Lung microvascular endothelial cell (primary cell): ENCODE results near the gene TEKTIP1. TPM values are rescaled to one million over a fixed set of nuclear protein-coding genes. Genes with fewer than 3 reads are reported as not detected.
"Not testable (repeated sequence)": the region's sequence is repeated elsewhere in the genome, so short reads cannot be mapped to it uniquely, and the experiment has no call there.

ENCODE experiments used
- DNase-seq, 2 donors: peaks; one replicate each; pipeline versions ENCODE4 v3.0.0 to v3.0.0-alpha.2; 2010; ENCODE audit warnings: low read depth in 2 of 2
- total RNA-seq: library from RNA; depleted of rRNA; stranded (reverse); fragments of >200 nt; gene quantifications from 2 replicates; pipeline ENCODE4 v1.2.1, GENCODE V29; 2014

The TEKTIP1 gene
- total RNA-seq, 1 donor from 2014 or later, result not detected

GRCh38 chr19:3523361-3524077 is 15.5 kb upstream of the TEKTIP1 start:
- no peak for DNase-seq

GRCh38 chr19:3524078-3524842 is 14.7 kb upstream of the TEKTIP1 start:
- no peak for DNase-seq

DNA sequence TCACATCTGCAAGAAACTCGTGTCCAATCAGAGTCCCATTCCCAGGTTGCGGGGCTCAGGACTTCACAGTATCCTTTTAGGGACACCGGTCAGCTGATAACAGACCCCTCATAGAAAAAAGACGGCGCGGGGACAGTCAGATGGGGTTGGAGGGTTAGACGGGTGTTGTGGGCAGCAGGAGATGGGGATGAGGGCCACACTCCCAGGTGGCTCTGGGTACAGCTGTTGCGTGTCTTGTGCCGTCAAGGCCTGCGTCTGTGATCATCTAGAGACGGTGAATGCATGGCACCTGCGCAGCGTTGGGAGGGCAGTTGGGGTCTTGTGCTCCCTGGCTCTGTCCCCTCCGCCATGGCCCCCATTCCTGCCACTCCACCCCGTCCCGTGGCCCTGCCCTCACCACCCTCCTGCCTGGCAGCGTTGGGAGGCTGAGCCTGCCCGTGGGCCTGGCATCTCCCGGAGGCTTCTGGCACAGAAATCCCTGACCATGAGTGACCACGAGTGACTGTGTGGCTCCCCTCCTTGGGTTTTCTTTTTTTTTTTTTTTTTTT is 14.0 kb upstream of the TEKTIP1 start:
- no peak for DNase-seq

DNA sequence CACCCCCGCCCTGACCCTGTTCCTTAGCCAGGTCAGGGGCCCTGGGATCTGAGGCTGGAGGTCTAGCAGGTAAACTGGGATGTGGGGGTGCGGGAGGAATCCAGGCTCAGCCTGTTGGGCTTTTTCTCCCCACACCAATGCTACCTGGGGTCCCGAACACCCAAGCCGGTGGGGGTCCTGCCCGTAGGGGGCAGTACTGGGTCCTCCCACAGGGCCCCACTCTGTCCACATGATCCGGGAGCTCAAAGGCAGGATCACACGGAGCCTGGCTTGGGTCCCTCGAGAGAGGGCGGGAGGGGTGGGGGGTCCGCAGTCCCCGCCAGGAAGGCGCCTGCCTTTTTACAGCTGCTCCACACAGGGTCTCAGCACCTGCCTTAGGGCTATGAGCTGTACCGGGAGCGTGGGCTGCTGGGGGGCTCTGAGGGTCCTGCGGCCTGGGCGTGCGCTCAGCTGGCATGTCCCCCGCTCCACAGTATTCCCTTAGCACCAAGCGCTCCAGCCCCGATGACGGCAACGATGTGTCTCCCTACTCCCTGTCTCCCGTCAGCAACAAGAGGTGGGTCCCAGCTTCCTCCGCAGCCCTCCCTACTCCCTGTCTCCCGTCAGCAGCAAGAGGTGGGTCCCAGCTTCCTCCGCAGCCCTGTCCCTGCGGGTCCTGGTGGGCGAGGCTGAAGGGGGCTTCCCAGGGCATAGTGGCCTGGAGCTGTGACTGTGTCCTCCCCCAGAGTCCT is 12.3 kb upstream of the TEKTIP1 start:
- no peak for DNase-seq

DNA sequence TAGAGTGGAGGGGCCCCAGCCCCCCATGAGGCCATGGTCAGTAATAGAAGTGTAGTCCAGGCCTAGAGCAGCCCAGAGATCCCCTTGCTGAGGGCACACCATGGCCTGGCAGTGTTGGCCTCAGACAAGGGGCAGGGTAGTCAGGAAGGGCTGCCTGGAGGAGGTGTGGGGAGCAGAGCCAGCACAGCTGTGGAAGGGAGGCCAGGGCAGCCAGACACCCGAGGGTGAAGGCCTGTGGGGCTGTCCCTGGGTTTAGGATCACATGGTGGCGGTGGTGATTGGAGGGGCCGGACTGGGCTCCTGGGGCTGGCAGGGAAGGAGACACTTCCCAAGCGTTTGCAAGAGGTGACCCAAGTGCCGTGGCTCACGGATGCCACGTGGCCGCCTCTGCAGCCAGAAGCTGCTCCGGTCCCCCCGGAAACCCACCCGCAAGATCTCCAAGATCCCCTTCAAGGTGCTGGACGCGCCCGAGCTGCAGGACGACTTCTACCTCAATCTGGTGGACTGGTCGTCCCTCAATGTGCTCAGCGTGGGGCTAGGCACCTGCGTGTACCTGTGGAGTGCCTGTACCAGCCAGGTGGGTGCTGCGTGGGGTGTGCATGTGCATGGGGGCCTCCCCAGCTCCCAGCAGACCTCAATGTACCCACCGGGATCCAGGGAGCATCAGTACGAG is 11.6 kb upstream of the TEKTIP1 start:
- no peak for DNase-seq

- no peak for DNase-seq
These were observed 10.9 kb upstream of the TEKTIP1 start for GRCh38 chr19:3528080-3528479.

- no peak for DNase-seq
These were observed 10.3 kb upstream of the TEKTIP1 start for GRCh38 chr19:3528539-3529211.

- DNase-seq, result not testable (repeated sequence)
These were observed 9.7 kb upstream of the TEKTIP1 start for GRCh38 chr19:3529299-3529698.

DNA sequence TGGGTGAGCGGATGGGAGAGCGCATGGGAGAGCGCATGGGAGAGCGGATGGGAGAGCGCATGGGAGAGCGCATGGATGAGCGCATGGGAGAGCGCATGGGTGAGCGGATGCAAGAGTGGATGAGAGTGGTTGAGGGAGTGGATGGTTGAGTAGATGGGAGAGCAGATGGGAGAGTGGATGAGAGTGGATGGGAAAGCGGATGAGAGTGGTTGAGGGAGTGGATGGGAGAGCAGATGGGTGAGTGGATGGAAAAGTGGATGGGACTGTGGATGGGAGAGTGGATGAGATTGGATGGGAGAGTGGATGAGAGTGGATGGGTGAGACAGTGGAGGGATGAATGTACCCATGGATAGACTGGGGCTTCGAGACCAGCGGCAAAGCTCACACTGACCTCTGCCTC is 8.6 kb upstream of the TEKTIP1 start:
- no peak for DNase-seq

GRCh38 chr19:3531716-3532115 is 7.3 kb upstream of the TEKTIP1 start:
- DNase-seq, result no peak

GRCh38 chr19:3532154-3532786 is 6.7 kb upstream of the TEKTIP1 start:
- DNase-seq, result no peak

DNA sequence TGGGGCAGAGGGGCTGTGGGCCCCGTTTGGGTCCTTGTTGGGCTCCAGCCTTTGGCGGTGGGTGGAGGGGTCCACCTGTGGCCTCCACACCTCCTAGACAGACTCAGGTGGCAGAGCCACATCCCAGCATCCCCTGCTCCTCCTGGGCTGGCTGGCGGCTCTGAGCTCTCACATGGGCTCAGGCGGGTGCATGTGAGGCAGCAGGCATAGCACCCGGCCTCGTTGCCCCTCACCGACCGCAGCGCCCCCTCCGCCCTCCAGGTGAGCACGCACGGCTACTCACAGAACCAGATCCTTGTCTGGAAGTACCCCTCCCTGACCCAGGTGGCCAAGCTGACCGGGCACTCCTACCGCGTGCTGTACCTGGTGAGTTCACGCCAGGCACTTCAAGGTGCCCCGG is 5.9 kb upstream of the TEKTIP1 start:
- no peak for DNase-seq

- DNase-seq, result no peak
These were observed 5.3 kb upstream of the TEKTIP1 start for GRCh38 chr19:3533563-3534216.

DNA sequence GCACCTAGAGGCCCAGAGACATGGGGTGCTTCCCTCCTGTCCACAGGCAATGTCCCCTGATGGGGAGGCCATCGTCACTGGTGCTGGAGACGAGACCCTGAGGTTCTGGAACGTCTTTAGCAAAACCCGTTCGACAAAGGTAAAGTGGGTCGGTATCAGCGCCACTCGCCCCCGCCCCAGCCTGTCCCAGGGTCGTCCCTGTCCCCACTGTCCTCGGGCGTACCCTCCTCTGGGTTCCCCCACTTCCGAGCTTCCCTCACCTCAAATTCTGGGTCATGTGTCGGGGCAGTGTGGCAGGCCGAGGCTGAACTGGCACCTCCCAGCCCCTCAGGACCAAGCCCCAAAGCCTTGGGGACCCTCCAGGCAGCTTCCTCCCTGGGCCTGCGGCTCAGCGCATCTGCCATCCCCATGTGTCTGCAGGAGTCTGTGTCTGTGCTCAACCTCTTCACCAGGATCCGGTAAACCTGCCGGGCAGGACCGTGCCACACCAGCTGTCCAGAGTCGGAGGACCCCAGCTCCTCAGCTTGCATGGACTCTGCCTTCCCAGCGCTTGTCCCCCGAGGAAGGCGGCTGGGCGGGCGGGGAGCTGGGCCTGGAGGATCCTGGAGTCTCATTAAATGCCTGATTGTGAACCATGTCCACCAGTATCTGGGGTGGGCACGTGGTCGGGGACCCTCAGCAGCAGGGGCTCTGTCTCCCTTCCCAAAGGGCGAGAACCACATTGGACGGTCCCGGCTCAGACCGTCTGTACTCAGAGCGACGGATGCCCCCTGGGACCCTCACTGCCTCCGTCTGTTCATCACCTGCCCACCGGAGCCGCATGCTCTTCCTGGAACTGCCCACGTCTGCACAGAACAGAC is 4.4 kb upstream of the TEKTIP1 start:
- DNase-seq, result no peak

- DNase-seq, result no peak
These were observed 3.8 kb upstream of the TEKTIP1 start for GRCh38 chr19:3535235-3535535.

DNA sequence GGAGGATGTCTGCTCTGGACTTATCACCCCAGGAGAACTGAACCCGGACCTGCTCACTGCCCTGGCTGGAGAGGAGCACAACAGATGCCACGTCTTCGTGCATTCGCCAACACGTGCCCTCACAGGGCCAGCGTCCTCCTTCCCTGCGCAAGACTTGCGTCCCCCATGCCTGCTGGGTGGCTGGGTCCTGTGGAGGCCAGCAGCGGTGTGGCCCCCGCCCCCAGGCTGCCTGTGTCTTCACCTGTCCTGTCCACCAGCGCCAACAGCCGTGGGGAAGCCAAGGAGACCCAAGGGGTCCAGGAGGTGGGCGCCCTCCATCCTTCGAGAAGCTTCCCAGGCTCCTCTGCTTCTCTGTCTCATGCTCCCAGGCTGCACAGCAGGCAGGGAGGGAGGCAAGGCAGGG is 3.4 kb upstream of the TEKTIP1 start:
- no peak for DNase-seq

DNA sequence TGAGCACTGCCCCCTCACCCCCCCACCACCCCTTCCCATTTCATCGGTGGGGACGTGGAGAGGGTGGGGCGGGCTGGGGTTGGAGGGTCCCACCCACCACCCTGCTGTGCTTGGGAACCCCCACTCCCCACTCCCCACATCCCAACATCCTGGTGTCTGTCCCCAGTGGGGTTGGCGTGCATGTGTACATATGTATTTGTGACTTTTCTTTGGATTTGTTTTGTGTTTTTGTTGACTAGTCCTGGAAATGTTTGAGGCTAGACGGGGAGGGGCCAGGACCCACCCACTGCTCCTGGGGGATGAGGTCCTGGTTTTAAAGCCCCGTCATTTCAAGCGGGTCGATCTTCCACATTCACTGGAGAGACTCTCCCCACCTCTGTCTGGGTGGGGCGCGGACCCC is 3.0 kb upstream of the TEKTIP1 start:
- no peak for DNase-seq

DNA sequence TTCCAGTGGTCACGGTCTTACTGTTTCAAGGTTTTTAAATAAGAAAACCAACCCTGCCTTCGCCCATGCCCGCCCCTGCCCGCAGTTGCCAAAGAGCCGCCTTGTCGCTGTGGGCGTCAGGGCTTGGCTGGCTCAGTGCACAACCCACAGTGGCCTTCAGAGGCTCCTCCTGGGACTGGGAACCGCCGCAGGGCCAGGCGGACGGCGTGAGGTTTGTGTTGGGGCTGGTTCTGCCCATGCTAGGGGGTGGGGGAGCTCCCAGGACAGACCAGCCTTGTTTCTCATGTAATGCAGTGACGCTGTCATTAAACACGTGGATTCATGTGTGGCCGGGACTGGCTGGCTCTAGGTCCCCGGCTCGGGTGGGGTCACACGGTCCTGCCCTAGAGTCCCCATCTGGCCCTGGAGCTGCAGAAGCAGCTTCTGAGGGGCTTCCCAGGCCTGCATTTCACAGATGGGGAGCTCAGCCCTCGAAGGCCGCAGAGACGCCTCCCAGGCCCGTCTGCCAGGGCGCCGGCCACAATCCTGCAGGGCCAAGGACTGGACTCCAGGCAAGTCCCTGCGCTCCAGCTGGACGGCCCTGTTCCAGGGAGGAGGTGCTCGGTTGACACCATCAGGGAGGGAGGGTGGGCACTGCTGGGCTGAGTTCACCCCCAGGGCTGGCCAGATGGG is 2.4 kb upstream of the TEKTIP1 start:
- DNase-seq, result no peak

DNA sequence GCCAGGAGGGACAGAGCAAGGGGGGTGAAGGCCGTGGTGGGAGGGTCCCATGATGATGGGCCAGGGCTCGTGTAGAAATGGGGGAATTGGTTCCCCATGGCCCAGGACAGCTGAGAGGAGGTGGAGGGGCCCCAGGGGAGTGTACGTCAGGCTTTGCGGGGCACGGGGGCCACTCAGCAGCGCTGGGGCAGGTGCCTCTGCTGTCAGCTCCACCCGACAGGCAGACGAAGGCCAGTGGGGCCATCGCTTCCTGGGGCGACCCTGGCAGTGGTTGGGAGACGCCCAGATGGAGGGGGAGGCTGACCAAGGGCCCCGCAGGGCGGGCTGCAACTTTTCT is 1.9 kb upstream of the TEKTIP1 start:
- DNase-seq, result no peak
